DMS53 treated with DMSO at 0.1 percent for 48 hours (cell line): ENCODE data around the gene SLC41A3.
"Not testable (repeated sequence)": the region's sequence is repeated elsewhere in the genome, so short reads cannot be mapped to it uniquely, and the experiment has no call there.

ENCODE experiments used
- DNase-seq: peaks from one replicate; lab custom pipeline; 2025; ENCODE audit not compliant: unreplicated experiment; lab: John Stamatoyannopoulos, UW

The SLC41A3 gene

GRCh38 chr3:126107203-126107939 is 23.4 kb upstream of the SLC41A3 start:
- no peak for DNase-seq

GRCh38 chr3:126106336-126107202 is 22.6 kb upstream of the SLC41A3 start:
- no peak for DNase-seq

- no peak for DNase-seq
These were observed 21.8 kb upstream of the SLC41A3 start for GRCh38 chr3:126105691-126106187.

- no peak for DNase-seq
These were observed 21.1 kb upstream of the SLC41A3 start for GRCh38 chr3:126104742-126105605.

- no peak for DNase-seq
These were observed 20.2 kb upstream of the SLC41A3 start for GRCh38 chr3:126104028-126104635.

- DNase-seq = no peak
These were observed 19.4 kb upstream of the SLC41A3 start for GRCh38 chr3:126103121-126104027.

- no peak for DNase-seq
These were observed 18.6 kb upstream of the SLC41A3 start for GRCh38 chr3:126102530-126102951.

GRCh38 chr3:126102011-126102410 is 18.1 kb upstream of the SLC41A3 start:
- DNase-seq = no peak

GRCh38 chr3:126101521-126101982 is 17.6 kb upstream of the SLC41A3 start:
- DNase-seq = no peak

- DNase-seq = no peak
These were observed 16.8 kb upstream of the SLC41A3 start for GRCh38 chr3:126100634-126101301.

GRCh38 chr3:126100269-126100633 is 16.3 kb upstream of the SLC41A3 start:
- no peak for DNase-seq

GRCh38 chr3:126098391-126098858 is 14.5 kb upstream of the SLC41A3 start:
- DNase-seq = no peak

- DNase-seq = no peak
These were observed 13.9 kb upstream of the SLC41A3 start for GRCh38 chr3:126097801-126098200.

GRCh38 chr3:126096274-126096673 is 12.3 kb upstream of the SLC41A3 start:
- not testable (repeated sequence) for DNase-seq

GRCh38 chr3:126092128-126092527 is 8.2 kb upstream of the SLC41A3 start:
- DNase-seq = not testable (repeated sequence)

- DNase-seq = no peak
These were observed 3.7 kb upstream of the SLC41A3 start for GRCh38 chr3:126087552-126088175.

GRCh38 chr3:126085841-126086240 is 1.9 kb upstream of the SLC41A3 start:
- no peak for DNase-seq

- no peak for DNase-seq
These were observed 1.4 kb upstream of the SLC41A3 start for GRCh38 chr3:126085276-126085675.
